ENCODE measurements around the gene SAMSN1. TPM values are rescaled to one million over a fixed set of nuclear protein-coding genes. Genes with fewer than 3 reads are reported as not detected.

Gene SAMSN1
- total and polyA plus RNA-seq, 2 of the 8 experiments (the other 6 are each of a cell fraction or from before 2014, with no cell fraction given), result 0.50 to 3.0 TPM

DNA sequence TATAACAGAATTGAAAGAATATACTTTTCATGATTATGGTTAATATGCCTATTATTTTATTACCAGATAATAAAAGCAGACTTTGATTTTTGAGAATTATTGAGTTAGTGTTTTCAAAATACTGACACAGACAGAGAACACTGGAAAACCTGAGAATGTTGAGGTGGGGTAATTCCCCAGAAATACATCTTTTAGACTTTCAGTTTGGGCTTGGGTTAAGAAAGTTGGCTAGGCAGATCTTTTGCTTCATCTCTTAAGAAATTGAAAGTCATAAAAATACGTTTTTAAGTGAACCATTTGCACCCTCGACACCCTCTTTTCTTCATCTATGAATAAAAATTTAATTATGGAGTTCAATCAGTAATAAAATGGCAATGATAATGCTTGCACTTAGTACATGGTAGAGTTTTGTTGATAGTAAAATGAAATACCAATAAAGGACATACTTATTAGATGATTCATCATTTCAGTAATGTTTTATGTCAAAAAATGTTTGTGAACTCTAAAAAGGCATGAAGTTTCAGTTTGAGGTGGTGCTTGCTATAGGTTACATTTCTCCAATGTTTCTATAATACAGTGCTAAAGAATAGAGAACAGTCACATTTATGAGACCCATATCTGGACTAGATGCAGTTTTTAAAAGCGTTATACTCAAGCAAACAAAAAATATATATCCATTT lies 1.9 kb upstream of the SAMSN1 start:
- Histone ChIP-seq H4K5ac (ENCODE audit: insufficient read length, low read depth, low read length) (no peak overlapping the region), H4K91ac (replicated peaks; ENCODE audit: insufficient read length, low read length) (no peak overlapping the region), H2AK5ac (ENCODE audit: low read depth, low read length) (no peak overlapping the region), H2AFZ (ENCODE audit: low read length) (no peak overlapping the region), H2BK5ac (ENCODE audit: low read depth, low read length) (no peak overlapping the region), H4K8ac (ENCODE audit: extremely low read depth, insufficient read depth, low read length) (no peak overlapping the region), H3K23me2 (ENCODE audit: low read depth, low read length) (no peaks in the 10 kb centered on the region), H3K4me1 (replicated peaks in 1 of 4; ENCODE audit: control insufficient read depth in 3 of 4, insufficient read depth in 4 of 4, low read length in 3 of 4) (no peaks in the 10 kb centered on the region), H3K9ac (replicated peaks in 1 of 4; ENCODE audit: extremely low read depth in 1 of 4, low read depth in 3 of 4, low read length in 3 of 4) (no peak overlapping the region), H3K36me3 (ENCODE audit: control insufficient read depth in 2 of 4, insufficient read depth in 4 of 4, low read length in 3 of 4) (no peaks in the 10 kb centered on the region; a peak in 1 of 8 replicates), H3K23ac (ENCODE audit: insufficient read length) (no peak overlapping the region), H3K79me1 (ENCODE audit: low read depth, low read length) (no peaks in the 10 kb centered on the region), H2BK120ac (replicated peaks; ENCODE audit: low read depth, low read length) (no peak overlapping the region), H3K4me2 (ENCODE audit: insufficient read depth in 1 of 2, low read depth in 2 of 2, low read length in 2 of 2) (no peak overlapping the region), H2BK15ac (ENCODE audit: low read length) (no peak overlapping the region), H3K18ac (ENCODE audit: extremely low read depth, low read length) (no peak overlapping the region), H3K9me3 (ENCODE audit: insufficient read depth in 2 of 2, low read depth in 1 of 2, low read length in 1 of 2) (no peaks in the 10 kb centered on the region), H3K4ac (replicated peaks; ENCODE audit: insufficient read length, low read depth, low read length) (no peak overlapping the region), H3K14ac (ENCODE audit: insufficient read length) (no peak overlapping the region), H3K27me3 (replicated peaks in 1 of 4; ENCODE audit: control insufficient read depth in 3 of 4, extremely low read depth in 1 of 4, insufficient read depth in 3 of 4, low read length in 3 of 4) (no peaks in the 10 kb centered on the region), H3K79me2 (ENCODE audit: control insufficient read depth in 1 of 2, insufficient read depth in 2 of 2, low read length in 2 of 2) (no peaks in the 10 kb centered on the region), H2BK12ac (ENCODE audit: low read depth, low read length) (no peak overlapping the region), H3K56ac (replicated peaks; ENCODE audit: insufficient read length, low read depth, low read length) (no peak overlapping the region), H3K4me3 (ENCODE audit: extremely low read depth in 1 of 4, insufficient read depth in 2 of 4, low read depth in 3 of 4, low read length in 4 of 4) (no peak overlapping the region), H4K20me1 (replicated peaks in 1 of 2; ENCODE audit: control insufficient read depth in 1 of 2, insufficient read depth in 2 of 2, low read length in 2 of 2) (no peaks in the 10 kb centered on the region), H2BK20ac (ENCODE audit: low read length) (no peak overlapping the region), H3K27ac (ENCODE audit: low read depth, low read length) (no peak overlapping the region)
- 81% methylated on average over 3 of the region's 3 CpGs; no CpG with 5 or more reads in 1 of the 2 experiments for WGBS, 2 experiments (ENCODE audit: extremely low coverage in 1 of 2, insufficient coverage in 1 of 2, insufficient read length in 1 of 2, insufficient replicate concordance in 2 of 2, low coverage in 1 of 2, low lambda C conversion rate in 2 of 2, missing lambda C conversion rate in 1 of 2)
- ChIA-PET POLR2A (ENCODE audit: partially characterized antibody) (no interaction called here), CTCF (ENCODE audit: partially characterized antibody) (no interaction called here)
- DNase-seq (ENCODE audit: low read depth in 1 of 2, low spot score in 2 of 2), result no peak
- no peak for TF ChIP-seq POLR2AphosphoS5 (IDR thresholded peaks at IDR 0.05; ENCODE audit: low read depth, low read length)
- TF ChIP-seq EGR1 (IDR thresholded peaks at IDR 0.05; ENCODE audit: borderline replicate concordance, low read depth, low read length), result no peak
- no peak for TF ChIP-seq GABPA (IDR thresholded peaks at IDR 0.05; ENCODE audit: borderline replicate concordance, insufficient read depth, low read length)
- TF ChIP-seq CREB1 (IDR thresholded peaks at IDR 0.05), result no peak
- TF ChIP-seq FOSL1 (IDR thresholded peaks at IDR 0.05; ENCODE audit: insufficient read depth, low read depth, low read length), result no peak
- no peak for TF ChIP-seq YY1 (IDR thresholded peaks at IDR 0.05; ENCODE audit: low read depth, low read length)
- TF ChIP-seq ASH2L (IDR thresholded peaks at IDR 0.05; ENCODE audit: low read length), result no peak
- no peak for TF ChIP-seq TEAD4 (IDR thresholded peaks at IDR 0.05; ENCODE audit: low read depth, low read length)
- no peak for TF ChIP-seq KDM5A (IDR thresholded peaks at IDR 0.05; ENCODE audit: low read length)
- TF ChIP-seq SRF (IDR thresholded peaks at IDR 0.05; ENCODE audit: low read depth, low read length), result no peak
- no peak for TF ChIP-seq RNF2 (IDR thresholded peaks at IDR 0.05; ENCODE audit: borderline replicate concordance, low read depth, low read length, missing control alignments, poor library complexity, severe bottlenecking)
- TF ChIP-seq CBX5 (IDR thresholded peaks at IDR 0.05; ENCODE audit: low read depth, low read length), result no peak
- TF ChIP-seq TBP (IDR thresholded peaks at IDR 0.05; ENCODE audit: low read depth, low read length), result no peak
- no peak for FAIRE-seq

Measured in H1 (cell line).